SHP77 treated with DMSO at 0.1 percent for 48 hours (cell line): Measurements from ENCODE around the gene RPS19BP1.

Experiments
- DNase-seq: peaks from one replicate; lab custom pipeline; 2025; lab: John Stamatoyannopoulos, UW

The RPS19BP1 gene

DNA sequence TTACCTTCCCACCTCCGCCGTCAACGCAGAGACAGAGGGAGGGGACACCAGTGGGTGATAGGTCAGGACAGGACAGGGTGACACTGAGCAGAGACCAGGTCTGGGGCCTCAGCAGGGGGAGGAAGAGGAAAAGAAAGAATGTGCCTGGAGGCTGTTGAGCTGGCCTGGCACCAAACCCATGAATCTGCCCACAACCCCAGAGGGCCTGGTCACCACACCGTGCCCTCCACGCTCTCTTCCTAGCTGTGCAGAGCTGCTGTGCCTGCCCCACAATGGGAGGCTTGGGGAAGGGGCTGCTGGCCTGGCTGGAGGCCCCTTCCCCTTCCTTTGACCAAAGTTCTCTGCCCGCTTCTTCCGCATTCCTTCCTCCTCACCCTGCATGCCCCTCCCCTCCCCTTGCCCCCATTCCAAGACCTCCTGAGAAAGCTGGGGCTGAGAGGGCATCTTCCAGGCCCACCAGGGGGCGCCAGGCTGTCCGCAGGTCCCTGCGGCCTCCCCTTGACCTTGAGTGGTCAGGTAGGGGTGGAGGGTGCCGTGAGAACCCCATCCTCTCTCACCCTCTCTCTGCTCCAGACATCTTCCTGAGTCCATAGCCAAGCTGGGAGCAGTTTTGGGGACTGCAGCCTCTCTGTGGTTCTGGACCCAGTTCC is 27.0 kb upstream of the RPS19BP1 start:
- no peak for DNase-seq

- DNase-seq, result no peak
Observed at GRCh38 chr22:39558950-39559349, 26.4 kb upstream of the RPS19BP1 start.

DNA sequence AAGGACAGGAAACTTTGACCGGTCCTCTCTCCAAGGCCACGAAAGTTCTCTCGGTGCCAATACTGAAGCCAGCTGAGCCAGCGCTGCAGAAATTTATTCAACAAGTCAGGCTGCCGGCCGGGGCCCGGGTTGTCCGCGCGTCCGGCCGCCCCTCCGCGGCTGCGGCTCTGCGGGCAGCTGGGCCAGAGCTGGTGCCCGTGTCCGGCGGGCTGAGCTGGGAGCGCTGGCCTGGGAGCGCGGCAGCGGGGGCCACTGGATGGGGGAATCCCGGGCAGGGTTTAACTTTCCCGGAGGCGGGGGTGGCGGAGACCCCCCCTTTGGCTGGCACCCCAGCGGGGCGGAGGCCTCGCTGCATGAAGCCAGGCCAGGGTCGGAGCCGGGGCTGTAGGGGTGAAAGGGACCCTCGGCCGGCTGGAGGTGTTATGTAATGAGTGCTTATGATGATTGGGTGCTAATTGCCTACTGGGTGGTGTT is 25.7 kb upstream of the RPS19BP1 start:
- no peak for DNase-seq

GRCh38 chr22:39556970-39557841 is 24.7 kb upstream of the RPS19BP1 start:
- DNase-seq, result no peak

DNA sequence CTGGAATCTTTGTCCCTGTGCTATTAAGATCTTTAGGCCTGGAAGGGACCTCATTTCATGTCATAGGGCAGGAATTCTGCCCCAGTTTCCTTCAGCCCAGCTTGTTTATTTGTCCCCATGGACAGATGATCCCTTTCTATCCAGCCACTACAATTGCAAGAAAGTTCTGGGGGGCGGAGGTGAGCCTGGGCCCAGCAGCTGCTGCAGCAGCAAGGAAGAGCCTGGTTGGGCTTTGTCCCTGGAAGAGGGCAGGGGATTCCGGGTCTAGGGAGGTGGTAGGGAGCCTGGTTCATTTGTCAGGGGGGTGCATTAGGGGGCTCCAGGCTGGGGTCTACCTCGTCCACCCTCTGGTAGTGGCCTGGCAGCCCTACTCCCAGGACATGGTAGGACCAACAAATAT is 21.6 kb upstream of the RPS19BP1 start:
- DNase-seq, result no peak

DNA sequence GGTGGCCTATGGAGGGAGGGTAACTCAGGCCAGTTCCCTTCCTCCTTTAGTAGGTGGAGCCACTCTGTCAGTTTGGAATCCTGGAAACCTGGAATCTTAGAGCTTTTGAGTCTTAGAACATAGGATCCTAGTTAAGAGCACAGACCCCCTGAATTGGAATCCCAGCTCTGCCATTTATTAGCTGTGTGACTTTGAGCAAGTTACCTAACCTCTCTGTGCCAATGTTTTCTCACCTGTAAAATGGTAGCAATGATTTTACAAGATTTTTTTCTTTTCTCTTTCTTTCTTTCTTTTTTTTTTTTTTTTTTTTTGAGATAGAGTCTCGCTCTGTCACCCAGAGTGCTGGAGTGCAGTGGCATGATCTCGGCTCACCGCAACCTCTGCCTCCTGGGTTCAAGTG is 20.9 kb upstream of the RPS19BP1 start:
- no peak for DNase-seq

GRCh38 chr22:39547587-39547947 is 15.0 kb upstream of the RPS19BP1 start:
- no peak for DNase-seq

GRCh38 chr22:39546889-39547586 is 14.5 kb upstream of the RPS19BP1 start:
- DNase-seq, result no peak

GRCh38 chr22:39545386-39546365 is 13.1 kb upstream of the RPS19BP1 start:
- no peak for DNase-seq

GRCh38 chr22:39543095-39543494 is 10.5 kb upstream of the RPS19BP1 start:
- no peak for DNase-seq

GRCh38 chr22:39537975-39538374 is 5.4 kb upstream of the RPS19BP1 start:
- no peak for DNase-seq

DNA sequence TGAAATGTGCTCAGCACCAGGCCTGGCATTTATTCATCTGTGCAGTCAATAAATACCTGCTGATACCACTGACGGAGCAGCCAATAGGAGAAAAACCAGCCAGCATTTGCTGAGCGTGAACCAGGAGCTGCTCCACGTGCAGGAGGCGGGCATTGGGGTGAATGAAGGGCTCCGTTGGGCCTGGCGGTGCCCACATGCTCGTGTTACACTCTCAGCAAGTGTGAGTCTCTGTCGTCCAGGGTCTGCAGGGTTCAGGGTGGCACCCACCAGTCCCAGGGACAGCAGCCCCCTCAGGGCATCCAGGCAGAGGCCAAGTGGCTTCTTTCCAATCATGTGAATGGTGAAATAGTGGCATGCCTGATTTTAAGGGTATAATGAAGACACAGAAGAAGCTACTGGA is 4.2 kb upstream of the RPS19BP1 start:
- no peak for DNase-seq

DNA sequence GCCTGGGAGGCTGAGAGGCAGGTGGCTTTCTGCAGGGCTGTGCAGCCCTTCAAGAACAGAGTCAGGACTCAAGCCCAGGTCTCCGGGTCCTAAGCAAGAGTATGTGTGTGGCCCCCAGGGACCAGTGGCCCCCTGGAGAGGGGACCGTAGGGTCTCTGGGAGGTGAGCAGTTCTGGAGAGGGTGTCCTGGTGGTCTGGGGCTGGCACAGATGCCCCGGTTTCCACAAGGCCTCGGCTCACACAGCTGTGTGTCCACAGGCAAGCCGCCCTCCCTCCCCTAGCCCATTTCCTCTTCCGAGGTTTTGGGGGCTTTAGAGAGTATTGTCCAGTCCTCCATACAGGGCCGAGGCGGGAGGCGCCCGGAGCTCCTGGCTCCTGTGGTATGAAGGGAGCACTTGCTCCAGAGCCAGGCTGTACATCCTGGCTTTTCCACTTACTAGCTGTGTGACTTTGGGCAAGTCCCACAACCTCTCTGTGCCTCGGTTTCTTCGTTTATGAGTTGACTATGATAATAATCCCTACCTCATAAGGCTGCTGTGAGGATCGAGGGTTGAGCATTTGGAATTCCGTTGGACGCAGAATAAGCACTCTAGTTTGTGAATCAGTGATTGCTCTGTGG is 3.4 kb upstream of the RPS19BP1 start:
- DNase-seq, result no peak

DNA sequence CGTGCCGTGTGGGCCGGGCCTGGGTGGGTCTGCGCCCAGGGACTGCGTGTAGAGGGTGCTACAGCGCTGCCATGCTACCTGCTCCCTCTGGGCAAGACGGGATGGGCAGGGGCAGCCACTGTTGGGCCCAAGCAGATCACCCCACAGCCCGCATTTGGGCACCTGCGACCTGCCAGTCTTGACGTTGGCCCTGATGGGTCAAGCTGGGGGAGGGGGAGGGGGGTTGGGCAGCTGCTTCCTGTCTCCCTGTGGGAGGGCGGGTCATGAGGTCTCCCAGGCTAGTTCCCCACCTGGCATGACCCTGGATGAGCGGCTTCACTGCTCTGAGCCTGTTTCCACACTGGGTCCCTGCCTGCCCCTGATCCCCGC is 2.8 kb upstream of the RPS19BP1 start:
- DNase-seq, result no peak

DNA sequence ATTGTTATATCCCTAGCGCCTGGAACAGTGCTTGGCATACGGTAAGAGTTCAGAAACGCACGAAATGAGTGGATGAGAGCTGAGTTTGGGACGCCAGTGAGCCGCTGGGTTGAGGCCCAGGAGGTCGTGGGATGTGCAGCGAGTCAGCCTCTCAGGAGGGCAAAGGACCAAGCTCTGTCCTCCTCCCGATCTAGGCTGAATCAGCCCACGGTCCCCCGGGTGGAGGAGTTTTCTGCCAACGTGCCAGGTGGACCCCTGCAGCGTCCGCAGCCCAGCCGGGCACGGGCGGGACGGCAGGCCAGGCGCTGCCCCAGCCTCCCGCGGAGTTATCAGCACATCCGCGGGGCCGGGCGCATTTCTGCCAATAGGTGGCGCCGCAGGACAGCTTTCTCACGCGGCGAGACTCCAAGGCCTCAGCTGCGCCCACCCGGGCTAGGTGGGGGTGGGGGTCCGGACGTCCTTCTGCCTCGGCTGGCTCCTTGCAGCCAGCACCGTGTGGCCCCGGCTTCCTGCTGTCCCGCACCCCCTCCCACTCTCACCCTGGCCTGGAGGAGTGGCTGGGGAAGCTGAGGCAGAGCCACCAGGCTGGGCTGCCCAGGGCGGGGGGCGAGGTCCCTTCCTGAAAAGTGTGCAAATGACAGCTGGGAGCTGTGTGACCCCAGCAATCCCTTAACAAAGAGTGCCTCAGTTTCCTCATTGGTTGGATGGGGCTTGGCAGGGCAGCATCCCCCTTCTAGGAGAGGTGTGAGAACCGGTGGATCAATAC is 2.2 kb upstream of the RPS19BP1 start:
- peak; percentile 13 for DNase-seq

- no peak for DNase-seq
Observed at GRCh38 chr22:39534092-39534506, 1.6 kb upstream of the RPS19BP1 start.

GRCh38 chr22:39530692-39531331 is 1.7 kb downstream of the RPS19BP1 start:
- no peak for DNase-seq

DNA sequence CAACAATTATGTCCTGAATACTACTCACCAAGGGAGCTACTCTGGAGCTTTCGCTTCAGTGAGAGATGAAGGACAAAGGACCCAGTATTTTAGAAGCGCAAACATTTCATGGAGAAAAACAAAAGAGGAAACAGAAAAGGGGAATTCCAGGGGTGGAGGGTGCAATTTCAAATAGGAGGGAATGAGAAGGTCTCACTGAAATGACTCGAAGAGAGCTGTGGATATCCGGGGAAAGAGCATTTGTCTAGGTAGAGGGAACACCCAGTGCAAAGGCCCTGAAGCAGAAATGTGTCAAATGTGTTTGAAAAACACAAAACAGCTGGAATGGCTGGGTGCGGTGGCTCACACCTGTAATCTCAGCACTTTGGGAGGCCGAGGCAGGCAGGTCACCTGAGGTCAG is 2.4 kb downstream of the RPS19BP1 start:
- DNase-seq, result no peak

GRCh38 chr22:39529487-39529851 is 3.1 kb downstream of the RPS19BP1 start:
- DNase-seq, result no peak
